GM20000 (cell line): ENCODE results near the gene ZNF438.

Source experiments
- DNase-seq: peaks from one replicate; pipeline ENCODE4 v3.0.0; 2012; ENCODE audit warnings: low spot score
- TF ChIP-seq, protein P1 (sequence below): IDR thresholded peaks from 2 replicates; pipeline ENCODE4 v1.5.1; 2012; ENCODE audit warnings: mild to moderate bottlenecking, control low read depth; ENCODE audit errors: extremely low read depth, missing control alignments

ZNF438 gene

DNA sequence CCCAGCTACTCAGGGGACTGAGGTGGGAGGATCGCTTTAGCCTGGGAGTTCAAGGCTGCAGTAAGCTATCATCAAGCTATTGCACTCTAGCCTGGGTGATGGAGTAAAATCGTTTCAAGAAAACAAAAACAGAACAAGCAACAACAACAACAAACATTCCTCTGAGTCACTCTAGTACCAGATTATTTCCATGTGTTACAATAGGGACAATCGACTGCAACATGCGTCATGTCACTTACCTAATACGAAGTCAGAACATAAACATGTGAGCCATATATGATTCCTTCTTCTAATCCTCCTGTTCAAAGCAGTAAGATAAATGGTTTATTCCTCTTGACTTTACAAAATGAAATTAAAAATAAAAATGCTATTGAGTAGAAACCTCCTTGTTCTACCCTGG lies 57.3 kb downstream of the ZNF438 start:
- TF ChIP-seq, protein P1, sequence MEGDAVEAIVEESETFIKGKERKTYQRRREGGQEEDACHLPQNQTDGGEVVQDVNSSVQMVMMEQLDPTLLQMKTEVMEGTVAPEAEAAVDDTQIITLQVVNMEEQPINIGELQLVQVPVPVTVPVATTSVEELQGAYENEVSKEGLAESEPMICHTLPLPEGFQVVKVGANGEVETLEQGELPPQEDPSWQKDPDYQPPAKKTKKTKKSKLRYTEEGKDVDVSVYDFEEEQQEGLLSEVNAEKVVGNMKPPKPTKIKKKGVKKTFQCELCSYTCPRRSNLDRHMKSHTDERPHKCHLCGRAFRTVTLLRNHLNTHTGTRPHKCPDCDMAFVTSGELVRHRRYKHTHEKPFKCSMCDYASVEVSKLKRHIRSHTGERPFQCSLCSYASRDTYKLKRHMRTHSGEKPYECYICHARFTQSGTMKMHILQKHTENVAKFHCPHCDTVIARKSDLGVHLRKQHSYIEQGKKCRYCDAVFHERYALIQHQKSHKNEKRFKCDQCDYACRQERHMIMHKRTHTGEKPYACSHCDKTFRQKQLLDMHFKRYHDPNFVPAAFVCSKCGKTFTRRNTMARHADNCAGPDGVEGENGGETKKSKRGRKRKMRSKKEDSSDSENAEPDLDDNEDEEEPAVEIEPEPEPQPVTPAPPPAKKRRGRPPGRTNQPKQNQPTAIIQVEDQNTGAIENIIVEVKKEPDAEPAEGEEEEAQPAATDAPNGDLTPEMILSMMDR = no peak
- DNase-seq = no peak

DNA sequence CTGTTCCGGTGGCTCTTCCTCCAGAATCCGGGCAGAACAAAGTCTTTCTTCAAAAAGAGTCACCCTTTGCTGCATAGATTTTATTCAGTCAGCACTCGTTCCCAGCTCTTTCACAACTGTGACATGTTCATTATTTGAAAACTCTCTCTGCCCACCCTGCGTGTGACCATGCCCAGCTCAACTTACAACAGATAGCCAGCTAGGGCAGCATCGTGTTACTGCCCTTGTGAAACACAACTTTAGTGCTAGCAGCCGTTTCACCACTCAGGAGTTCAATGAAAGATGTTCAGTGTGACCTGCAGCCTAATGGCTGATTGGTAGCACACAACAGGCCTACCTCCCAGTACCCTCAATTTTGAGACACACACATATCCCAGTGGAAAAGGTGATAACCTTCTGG lies 57.9 kb downstream of the ZNF438 start:
- TF ChIP-seq, protein P1 = no peak
- DNase-seq = no peak

DNA sequence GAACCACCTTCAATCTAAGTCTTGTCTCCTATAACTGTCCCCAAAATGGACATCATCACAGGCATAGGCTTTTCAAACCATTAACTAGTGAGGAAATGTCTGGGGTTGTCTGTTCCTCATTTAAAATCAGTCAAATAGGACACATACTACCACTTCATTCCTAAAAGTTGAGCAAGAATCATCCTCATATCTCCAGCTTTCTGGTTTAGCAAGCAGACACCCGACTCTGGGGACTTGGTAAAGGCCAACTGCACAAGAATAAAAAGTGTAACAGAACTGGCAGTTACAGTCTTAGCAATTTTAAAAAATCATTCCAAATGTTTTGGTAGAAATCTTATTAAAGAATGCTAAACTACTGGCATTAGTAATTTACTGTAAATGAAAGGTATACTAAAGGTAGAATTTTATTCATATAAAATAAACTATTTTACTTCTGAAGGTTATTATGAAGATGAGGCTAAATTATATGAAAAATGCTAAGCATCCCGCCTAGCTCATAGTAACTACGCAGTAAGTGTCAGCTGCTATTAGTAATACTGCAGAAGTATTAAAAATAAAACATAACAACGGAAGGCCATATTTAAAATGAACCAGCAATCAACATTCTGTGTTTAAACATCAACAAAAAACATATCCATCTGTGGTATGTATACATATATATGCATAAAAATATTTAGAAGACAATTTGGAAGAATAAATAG lies 60.8 kb downstream of the ZNF438 start:
- DNase-seq = no peak
- TF ChIP-seq, protein P1 = no peak

DNA sequence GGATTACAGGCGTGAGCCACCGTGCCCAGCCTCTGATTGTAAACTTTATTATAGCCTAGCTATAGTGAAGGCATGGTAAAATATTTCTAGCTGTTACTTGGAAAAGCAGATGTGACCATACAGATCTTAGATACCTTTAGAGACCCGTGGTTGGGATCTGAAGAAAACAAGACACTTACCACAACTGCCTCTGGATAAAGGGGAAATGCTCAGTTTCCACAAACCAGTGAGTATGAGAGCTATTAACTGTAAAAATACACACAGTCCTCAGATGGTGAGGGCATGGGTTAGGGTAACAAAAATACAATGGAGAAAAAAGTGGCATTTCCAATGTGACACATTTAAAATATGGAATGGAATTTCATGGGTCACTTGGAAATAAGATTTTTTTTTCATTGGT lies 63.0 kb downstream of the ZNF438 start:
- no peak for DNase-seq
- TF ChIP-seq, protein P1 = no peak

DNA sequence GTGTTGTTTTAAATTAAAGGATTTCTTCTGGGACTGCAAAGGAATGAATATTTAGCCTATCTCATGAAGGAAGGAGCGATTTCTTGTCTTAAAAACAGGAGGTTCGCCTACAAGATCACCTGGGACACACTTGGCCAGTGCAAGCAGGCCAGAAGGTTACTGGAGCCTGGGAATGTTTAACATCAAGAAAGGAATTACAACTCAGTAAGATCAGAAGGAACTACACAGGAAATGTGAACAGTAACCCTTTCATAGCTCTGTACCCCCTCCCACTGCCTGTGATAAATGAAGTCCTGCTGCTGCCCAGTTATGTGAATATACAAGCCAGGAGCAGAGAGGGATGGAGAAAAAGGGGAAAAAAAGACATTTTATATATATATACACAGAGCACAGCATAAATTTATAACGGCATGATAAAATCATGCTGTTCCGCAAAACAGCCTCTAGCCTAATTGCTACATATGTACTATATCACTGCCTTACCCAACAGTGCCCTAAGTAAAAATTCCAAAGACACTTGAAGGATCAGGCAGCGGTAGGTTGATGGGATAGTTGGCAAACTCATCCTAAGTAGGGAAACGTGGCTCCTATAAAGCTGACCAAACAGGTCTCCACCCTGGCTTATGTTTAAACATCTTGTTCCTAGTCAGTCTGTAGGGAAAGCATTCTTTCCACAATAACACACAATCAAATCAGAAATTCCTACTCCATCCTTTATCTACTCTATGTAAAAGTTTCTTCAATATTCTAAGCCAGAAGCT lies 63.8 kb downstream of the ZNF438 start:
- TF ChIP-seq, protein P1 = no peak
- no peak for DNase-seq

DNA sequence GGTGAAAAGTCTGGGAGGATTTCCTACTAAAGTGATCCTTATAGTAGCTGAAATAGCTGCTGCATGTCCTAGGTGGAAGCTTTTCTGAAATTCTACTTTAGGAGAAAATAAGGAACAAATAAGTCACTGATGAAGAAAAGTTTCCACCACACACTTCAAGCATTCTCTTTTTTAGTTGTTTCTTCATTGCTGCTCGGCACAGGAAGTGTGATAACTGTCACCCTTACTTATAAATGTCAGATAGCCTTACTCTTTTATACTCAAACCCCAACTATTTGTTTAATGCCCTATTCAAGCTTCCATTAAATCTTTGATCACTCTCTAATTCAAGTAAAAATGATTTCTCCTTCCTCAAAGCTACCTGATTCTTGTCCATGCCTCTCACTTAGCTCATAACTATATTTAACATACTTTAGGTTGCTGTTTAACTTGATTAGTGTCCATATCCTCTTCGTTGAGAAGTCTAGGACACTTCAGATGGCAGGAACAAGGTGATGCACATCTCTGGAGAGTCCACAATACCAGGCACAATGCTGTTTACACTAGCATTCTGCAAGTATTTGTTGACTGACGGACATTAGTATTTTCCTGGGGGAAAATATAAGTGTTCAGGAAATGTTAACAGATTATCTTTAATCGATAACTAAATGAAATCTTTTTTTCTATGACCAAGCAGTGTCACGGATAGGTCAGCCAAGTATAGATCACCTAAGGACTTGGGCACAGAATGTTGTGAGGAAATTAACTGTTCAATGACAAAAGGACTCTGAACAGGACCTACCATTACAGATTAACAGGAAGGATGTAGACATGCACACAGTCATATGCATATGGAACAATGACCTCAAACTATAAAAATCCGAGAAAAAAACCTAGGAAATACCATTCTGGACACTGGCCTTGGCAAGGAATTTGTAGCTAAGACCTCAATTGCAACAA lies 67.4 kb downstream of the ZNF438 start:
- TF ChIP-seq, protein P1 = no peak
- no peak for DNase-seq
